GM12891 (cell line): ENCODE data around the gene NTPCR.

Experiments used
- POLR2A ChIP-seq: IDR thresholded peaks from 2 replicates; pipeline ENCODE4 v1.6.1; 2011; ENCODE audit warnings: low read depth, low read length, control low read depth
- POLR2AphosphoS5 ChIP-seq: IDR thresholded peaks from 2 replicates; pipeline ENCODE4 v1.6.1; 2011; ENCODE audit warnings: low read depth, low read length, control low read depth
- TAF1 ChIP-seq: IDR thresholded peaks from 2 replicates; pipeline ENCODE4 v1.6.1; 2011; ENCODE audit warnings: low read depth, low read length, control low read depth

DNA sequence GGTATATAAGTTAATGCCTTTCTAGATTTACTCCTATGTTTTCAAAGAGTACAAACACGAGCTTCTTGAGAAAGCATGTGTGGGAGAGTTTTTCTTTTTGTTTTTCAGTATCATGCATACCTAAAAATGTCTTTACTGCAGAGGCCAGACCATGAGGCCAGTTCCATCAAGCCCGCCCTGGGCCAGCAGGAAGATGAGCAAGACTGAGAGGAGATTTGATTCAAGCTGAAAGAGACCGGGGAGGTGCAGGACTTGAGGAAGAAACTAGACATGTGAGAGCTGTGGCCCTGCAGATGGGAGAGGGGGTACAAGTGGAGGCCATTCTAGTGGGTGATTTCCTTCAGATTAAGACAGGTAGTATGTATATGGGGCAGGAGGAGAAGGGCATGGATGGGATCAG, 33.4 kb upstream of the NTPCR start:
- TF ChIP-seq POLR2AphosphoS5 (no peak), POLR2A (no peak), TAF1 (no peak)
